GM23338 (cell line): ENCODE measurements around the gene CRISPLD2. TPM values are rescaled to one million over a fixed set of nuclear protein-coding genes. Genes with fewer than 3 reads are reported as not detected.

ENCODE experiments used
- ATAC-seq: fragments of 200-7000 bp; cut with Tn5 transposase; 3 replicates; pipeline ENCODE4 v1.9.1; 2020
- DNase-seq: peaks from one replicate; pipeline ENCODE4 v3.0.0-alpha.2; 2015; ENCODE audit warnings: low spot score
- H2AFZ ChIP-seq: fragments of 200-600 bp; sonication (generic); 2 replicates; pipeline ENCODE4 v1.8.0; 2016; ENCODE audit warnings: antibody characterized with exemption, mild to moderate bottlenecking, moderate library complexity
- H3F3A ChIP-seq: fragments of 200-600 bp; sonication (generic); replicated peaks from 2 replicates; pipeline ENCODE4 v1.8.0; 2017; ENCODE audit warnings: antibody characterized with exemption, mixed run types, low read depth
- H3K27ac ChIP-seq: fragments of 200-600 bp; sonication (generic); 2 replicates; pipeline ENCODE4 v1.6.1; 2016; ENCODE audit warnings: low read depth
- H3K27me3 ChIP-seq: fragments of 200-600 bp; sonication (generic); 2 replicates; pipeline ENCODE4 v1.8.0; 2016; ENCODE audit warnings: mild to moderate bottlenecking, mixed run types, moderate library complexity; ENCODE audit not compliant: insufficient read depth
- H3K36me3 ChIP-seq: fragments of 200-600 bp; sonication (generic); 2 replicates; pipeline ENCODE4 v1.8.0; 2016; ENCODE audit warnings: mild to moderate bottlenecking; ENCODE audit not compliant: insufficient read depth
- H3K4me1 ChIP-seq: fragments of 200-600 bp; sonication (generic); 2 replicates; pipeline ENCODE4 v1.8.0; 2016; ENCODE audit warnings: mild to moderate bottlenecking, moderate library complexity; ENCODE audit not compliant: insufficient read depth
- H3K4me2 ChIP-seq: fragments of 200-600 bp; sonication (generic); 2 replicates; pipeline ENCODE4 v1.7.1; 2017; ENCODE audit warnings: mixed run types
- H3K4me3 ChIP-seq: fragments of 200-600 bp; sonication (generic); 2 replicates; pipeline ENCODE4 v1.6.1; 2016; ENCODE audit warnings: mixed run types
- H3K79me2 ChIP-seq: fragments of 200-600 bp; sonication (generic); replicated peaks from 2 replicates; pipeline ENCODE4 v1.8.0; 2017; ENCODE audit warnings: mild to moderate bottlenecking; ENCODE audit not compliant: insufficient read depth
- H3K9me2 ChIP-seq: fragments of 200-600 bp; sonication (generic); 2 replicates; pipeline ENCODE4 v1.8.0; 2017; ENCODE audit not compliant: insufficient read depth
- H4K20me1 ChIP-seq: fragments of 200-600 bp; sonication (generic); replicated peaks from 2 replicates; pipeline ENCODE4 v1.8.0; 2017; ENCODE audit warnings: mild to moderate bottlenecking; ENCODE audit not compliant: insufficient read depth
- H3K27ac Mint-ChIP-seq: 2 replicates; pipeline ENCODE4 v1.8.0; 2020; ENCODE audit warnings: inconsistent platforms, mild to moderate bottlenecking, moderate library complexity, mixed read lengths
- H3K27me3 Mint-ChIP-seq: 3 replicates; pipeline ENCODE4 v1.8.0; 2022; ENCODE audit warnings: low read depth, mild to moderate bottlenecking, moderate library complexity, mixed read lengths, inconsistent platforms; ENCODE audit not compliant: insufficient read depth, poor library complexity
- H3K36me3 Mint-ChIP-seq: 3 replicates; pipeline ENCODE4 v1.8.0; 2021; ENCODE audit warnings: low read depth, mild to moderate bottlenecking, inconsistent platforms, moderate library complexity, mixed read lengths
- H3K4me1 Mint-ChIP-seq: 3 replicates; pipeline ENCODE4 v1.8.0; 2020; ENCODE audit warnings: mild to moderate bottlenecking, inconsistent platforms, mixed read lengths
- H3K4me3 Mint-ChIP-seq: 3 replicates; pipeline ENCODE4 v1.8.0; 2021; ENCODE audit warnings: moderate library complexity, mild to moderate bottlenecking, inconsistent platforms, mixed read lengths
- H3K9me3 Mint-ChIP-seq: 3 replicates; pipeline ENCODE4 v1.8.0; 2020; ENCODE audit warnings: moderate library complexity, mild to moderate bottlenecking, inconsistent platforms, mixed read lengths
- CREB1 ChIP-seq: fragments of 250-450 bp; sonication (Bioruptor Pico); IDR thresholded peaks from 2 replicates; pipeline ENCODE4 v1.5.0; 2020; ENCODE audit warnings: low read depth, mild to moderate bottlenecking, moderate library complexity
- CTCF ChIP-seq, 2 experiments: fragments of 200-600 bp in 1 of 2; sonication (generic) in 1 of 2; conservative IDR thresholded peaks; 2 replicates each; pipeline versions ENCODE4 v1.5.1 to v1.6.1; 2016 to 2017; ENCODE audit warnings: antibody characterized with exemption in 2 of 2, low read depth in 2 of 2, mild to moderate bottlenecking in 2 of 2, moderate library complexity in 1 of 2
- EZH2 ChIP-seq: fragments of 200-600 bp; sonication (generic); IDR thresholded peaks from one replicate; pipeline ENCODE4 v1.8.0; 2017; ENCODE audit warnings: antibody characterized with exemption, mild to moderate bottlenecking, low read depth; ENCODE audit not compliant: unreplicated experiment
- EZH2phosphoT487 ChIP-seq: fragments of 200-600 bp; sonication (generic); IDR thresholded peaks from one replicate; pipeline ENCODE4 v1.8.1; 2018; ENCODE audit warnings: antibody characterized with exemption; ENCODE audit not compliant: unreplicated experiment
- NANOG ChIP-seq: IDR thresholded peaks from 2 replicates; pipeline ENCODE4 v1.6.1; 2016; ENCODE audit warnings: antibody characterized with exemption, borderline replicate concordance
- POLR2AphosphoS5 ChIP-seq: IDR thresholded peaks from 2 replicates; pipeline ENCODE4 v1.6.1; 2016; ENCODE audit warnings: antibody characterized with exemption, low read depth
- REST ChIP-seq: IDR thresholded peaks from one replicate; pipeline ENCODE4 v1.6.1; 2018; ENCODE audit warnings: antibody characterized with exemption; ENCODE audit not compliant: unreplicated experiment
- STAT1 ChIP-seq: IDR thresholded peaks from one replicate; pipeline ENCODE4 v1.6.1; 2016; ENCODE audit warnings: antibody characterized with exemption; ENCODE audit not compliant: unreplicated experiment
- ZNF114 ChIP-seq: fragments of 250-450 bp; sonication (Bioruptor Pico); IDR thresholded peaks from 2 replicates; pipeline ENCODE4 v1.5.0; 2020; ENCODE audit warnings: mild to moderate bottlenecking, moderate library complexity
- ZNF331 ChIP-seq: fragments of 250-450 bp; sonication (Bioruptor Pico); IDR thresholded peaks from 2 replicates; pipeline ENCODE4 v1.5.0; 2020; ENCODE audit warnings: low read depth, mild to moderate bottlenecking, moderate library complexity
- polyA plus RNA-seq: library from polyadenylated mRNA; unstranded; fragments of >200 nt; fragmentation: Nextera tagmentation; extraction: Ambion mirVana; gene quantifications from 2 replicates; pipeline ENCODE4 v1.2.1, GENCODE V29; 2016
- total RNA-seq: library from RNA; depleted of rRNA; stranded (reverse); fragments of >200 nt; shearing (Covaris generic); gene quantifications from 2 replicates; pipeline ENCODE4 v1.2.3, GENCODE V29; 2014

Gene CRISPLD2
- total and polyA plus RNA-seq, 2 experiments from 2014 or later: 2.6 to 8.3 TPM

- no peaks in the 10 kb centered on the region for H3F3A ChIP-seq
- no peaks in the 10 kb centered on the region for H3K36me3 Mint-ChIP-seq
- H3K36me3 ChIP-seq: no peaks in the 10 kb centered on the region
- peak overlapping the region; percentile 80; the same call in 1 of the 2 replicates for H3K27ac Mint-ChIP-seq
- H3K4me3 Mint-ChIP-seq: no peak overlapping the region
- H3K27ac ChIP-seq: no peak overlapping the region
- H3K9me2 ChIP-seq: no peaks in the 10 kb centered on the region
- H3K79me2 ChIP-seq: no peaks in the 10 kb centered on the region
- H3K27me3 Mint-ChIP-seq: peaks cover 5% of the 10 kb centered on the region
- peaks cover 4% of the 10 kb centered on the region; the same call in 2 of the 3 replicates for H3K4me1 Mint-ChIP-seq
- peak; percentile 27 for DNase-seq
- no peaks in the 10 kb centered on the region for H3K4me1 ChIP-seq
- no peak overlapping the region for H3K4me3 ChIP-seq
- no peaks in the 10 kb centered on the region for H3K27me3 ChIP-seq
- 0 out of 2 replicates have a peak overlapping the region, but pooled peaks have one; percentile 23 for H2AFZ ChIP-seq
- no peaks in the 10 kb centered on the region for H4K20me1 ChIP-seq
- no peak for ATAC-seq
- TF ChIP-seq CTCF (conservative IDR thresholded peaks at IDR 0.05; ENCODE audit: low read depth in 2 of 2) (no peak), CREB1 (CRISPR knock-in tag) (no peak), REST (no peak), EZH2phosphoT487 (no peak), EZH2 (no peak), NANOG (no peak), ZNF114 (CRISPR knock-in tag) (no peak), ZNF331 (no peak), POLR2AphosphoS5 (no peak), STAT1 (no peak)
- no peak overlapping the region for H3K4me2 ChIP-seq
- H3K9me3 Mint-ChIP-seq: no peaks in the 10 kb centered on the region
Measured at GRCh38 chr16:84795329-84796053, 24.3 kb upstream of the CRISPLD2 start.
